Astrocyte of the cerebellum (primary cell): ENCODE data around the gene CRACR2A.

Source experiments
- DNase-seq: peaks from one replicate; pipeline ENCODE4 v3.0.0-alpha.2; 2011; ENCODE audit warnings: low read depth
- H3K4me3 ChIP-seq: 2 replicates; pipeline ENCODE4 v1.5.1; 2011; ENCODE audit warnings: mild to moderate bottlenecking, low read depth, low read length, moderate library complexity
- in situ Hi-C: cut with HindIII; loops from 2 replicates; pipeline ENCODE4 v1.10.0; 2017; ENCODE audit warnings: low sequenced_read_pairs
- TF ChIP-seq, protein P1 (sequence below): IDR thresholded peaks from 2 replicates; pipeline ENCODE4 v1.5.1; 2012; ENCODE audit warnings: low read length, low read depth, moderate library complexity, mild to moderate bottlenecking; ENCODE audit errors: missing control alignments

CRACR2A gene

DNA sequence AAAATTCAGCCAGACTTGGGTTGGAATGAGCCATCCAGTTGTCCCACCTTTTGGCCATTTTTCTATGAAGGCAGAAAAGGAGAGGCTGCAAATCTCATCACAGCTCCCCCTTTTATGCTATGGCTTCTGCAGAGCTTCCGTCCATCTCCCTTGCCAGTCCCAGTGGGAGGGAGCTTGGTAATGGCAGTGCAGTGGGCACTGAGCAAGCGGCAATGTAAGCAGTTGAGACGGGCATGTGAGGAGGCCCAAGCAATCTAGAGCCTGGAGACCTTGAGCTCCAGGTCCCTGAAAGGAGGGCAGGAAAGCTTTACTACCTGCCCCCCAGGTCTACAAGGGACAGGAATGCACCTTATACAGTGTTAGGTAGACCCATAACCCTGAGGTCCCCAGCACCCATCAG, 73.1 kb downstream of the CRACR2A start:
- no peak for DNase-seq
- in situ Hi-C loops = loop anchor here (10.0 kb wide), 1 partner anchor 75 kb away; no protein-coding TSS in a partner anchor
- no peak overlapping the region for H3K4me3 ChIP-seq
- TF ChIP-seq, protein P1, sequence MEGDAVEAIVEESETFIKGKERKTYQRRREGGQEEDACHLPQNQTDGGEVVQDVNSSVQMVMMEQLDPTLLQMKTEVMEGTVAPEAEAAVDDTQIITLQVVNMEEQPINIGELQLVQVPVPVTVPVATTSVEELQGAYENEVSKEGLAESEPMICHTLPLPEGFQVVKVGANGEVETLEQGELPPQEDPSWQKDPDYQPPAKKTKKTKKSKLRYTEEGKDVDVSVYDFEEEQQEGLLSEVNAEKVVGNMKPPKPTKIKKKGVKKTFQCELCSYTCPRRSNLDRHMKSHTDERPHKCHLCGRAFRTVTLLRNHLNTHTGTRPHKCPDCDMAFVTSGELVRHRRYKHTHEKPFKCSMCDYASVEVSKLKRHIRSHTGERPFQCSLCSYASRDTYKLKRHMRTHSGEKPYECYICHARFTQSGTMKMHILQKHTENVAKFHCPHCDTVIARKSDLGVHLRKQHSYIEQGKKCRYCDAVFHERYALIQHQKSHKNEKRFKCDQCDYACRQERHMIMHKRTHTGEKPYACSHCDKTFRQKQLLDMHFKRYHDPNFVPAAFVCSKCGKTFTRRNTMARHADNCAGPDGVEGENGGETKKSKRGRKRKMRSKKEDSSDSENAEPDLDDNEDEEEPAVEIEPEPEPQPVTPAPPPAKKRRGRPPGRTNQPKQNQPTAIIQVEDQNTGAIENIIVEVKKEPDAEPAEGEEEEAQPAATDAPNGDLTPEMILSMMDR = no peak

DNA sequence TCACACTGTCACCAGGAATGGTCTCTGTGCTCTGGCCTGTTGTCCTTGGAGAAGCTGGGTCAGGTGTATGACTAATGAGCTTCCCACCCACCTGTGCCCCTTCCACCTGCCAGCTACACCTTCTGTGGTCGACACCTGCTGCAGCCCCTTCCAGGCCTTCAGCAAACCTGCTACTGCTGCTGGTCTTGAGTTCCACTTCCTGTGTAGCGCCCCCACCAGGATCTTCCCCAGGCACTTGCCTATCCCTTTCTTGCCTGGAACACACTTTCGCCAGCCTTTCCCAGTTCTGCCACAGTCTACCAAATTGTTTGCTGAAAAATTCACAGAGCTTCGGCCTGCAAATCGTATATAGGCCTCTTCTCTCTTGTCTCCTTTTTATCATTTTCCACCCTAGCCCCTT, 75.3 kb downstream of the CRACR2A start:
- in situ Hi-C loops = no loop called here

GRCh38 chr12:3673981-3674708, 78.8 kb downstream of the CRACR2A start:
- in situ Hi-C loops = no loop called here
- no peak overlapping the region for H3K4me3 ChIP-seq
- TF ChIP-seq, protein P1 = no peak
- no peak for DNase-seq

More for the DNA sequence above, 75.3 kb downstream of the CRACR2A start:
- no peak overlapping the region for H3K4me3 ChIP-seq
- no peak for DNase-seq
- TF ChIP-seq, protein P1 = no peak

- H3K4me3 ChIP-seq = no peak overlapping the region
- no peak for DNase-seq
- TF ChIP-seq, protein P1 = no peak
- in situ Hi-C loops = no loop called here
Observed at GRCh38 chr12:3672113-3672509, 80.8 kb downstream of the CRACR2A start.

- in situ Hi-C loops = no loop called here
- no peak for DNase-seq
- no peak overlapping the region for H3K4me3 ChIP-seq
- TF ChIP-seq, protein P1 = no peak
Observed at GRCh38 chr12:3671330-3672112, 81.4 kb downstream of the CRACR2A start.

DNA sequence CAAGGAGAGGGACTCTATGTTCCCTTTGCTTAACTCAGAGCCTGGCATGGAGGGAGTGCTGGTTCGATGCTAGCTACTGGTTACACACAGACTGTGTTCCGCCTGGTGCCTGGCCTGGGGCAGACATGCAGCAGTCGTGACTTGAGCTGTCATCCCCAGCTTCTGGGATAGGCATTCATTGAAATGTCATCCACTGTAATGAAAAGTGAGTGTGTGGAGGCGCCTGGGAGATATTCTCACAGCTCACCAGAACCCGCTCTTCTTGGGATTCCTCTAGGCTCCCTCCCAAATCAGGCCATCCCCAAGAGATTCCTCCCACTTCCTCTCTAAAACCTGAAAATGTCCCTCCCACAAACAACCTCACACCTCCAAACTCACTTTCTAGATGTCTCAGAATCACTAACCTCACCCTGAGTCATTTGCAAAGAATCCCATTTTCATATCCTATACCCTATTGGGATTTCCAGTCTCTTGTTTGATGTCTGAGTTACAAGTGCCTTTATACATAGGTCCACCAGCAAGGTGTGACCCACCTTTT, 82.8 kb downstream of the CRACR2A start:
- in situ Hi-C loops = no loop called here
- no peak for DNase-seq
- no peak overlapping the region for H3K4me3 ChIP-seq
- TF ChIP-seq, protein P1 = no peak
